ENCODE results near the gene GAP43. TPM values are rescaled to one million over a fixed set of nuclear protein-coding genes. Genes with fewer than 3 reads are reported as not detected.

Gene GAP43
- total and polyA plus RNA-seq, 2 donors (not counting 1 experiment from before 2014, with no cell fraction given) = 0.17 to 2.1 TPM

DNA sequence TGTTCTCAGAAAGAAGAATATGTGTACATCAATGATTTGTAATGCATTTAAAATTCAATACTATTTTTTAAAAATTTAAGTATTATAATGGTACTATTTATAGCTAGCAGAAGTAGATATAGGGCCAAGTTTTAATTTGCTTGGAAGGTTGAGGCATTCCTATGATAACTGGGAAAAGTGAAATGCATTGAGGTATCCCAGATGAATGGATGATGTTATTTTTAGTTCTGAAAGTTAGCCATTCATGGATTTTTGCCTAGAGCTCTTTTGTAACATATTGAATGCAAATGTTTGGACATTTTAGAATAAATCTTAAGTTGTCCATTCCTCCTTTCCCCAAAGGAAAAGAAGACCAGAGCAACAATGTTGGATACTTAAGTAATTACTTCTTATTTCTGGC lies 47.6 kb downstream of the GAP43 start:
- no peaks in the 10 kb centered on the region for H3K4me1 ChIP-seq (ENCODE audit: control insufficient read depth, extremely low read depth, insufficient read depth, low read length)
- no peak overlapping the region for H3K4me3 ChIP-seq (replicated peaks in 1 of 4; ENCODE audit: control extremely low read depth in 1 of 4, insufficient read depth in 1 of 4, low read depth in 3 of 4, low read length in 4 of 4)
- H3K4me2 ChIP-seq (ENCODE audit: extremely low read depth, insufficient read depth, low read length) = no peak overlapping the region
- H4K20me1 ChIP-seq (ENCODE audit: control insufficient read depth, extremely low read depth, insufficient read depth, low read length) = no peaks in the 10 kb centered on the region
- H3K9me3 ChIP-seq (ENCODE audit: control insufficient read depth, insufficient read depth, low read depth, low read length) = no peaks in the 10 kb centered on the region
- TF ChIP-seq EZH2 (IDR thresholded peaks at IDR 0.05; ENCODE audit: low read length, missing control alignments) = no peak
- TF ChIP-seq, protein P1, sequence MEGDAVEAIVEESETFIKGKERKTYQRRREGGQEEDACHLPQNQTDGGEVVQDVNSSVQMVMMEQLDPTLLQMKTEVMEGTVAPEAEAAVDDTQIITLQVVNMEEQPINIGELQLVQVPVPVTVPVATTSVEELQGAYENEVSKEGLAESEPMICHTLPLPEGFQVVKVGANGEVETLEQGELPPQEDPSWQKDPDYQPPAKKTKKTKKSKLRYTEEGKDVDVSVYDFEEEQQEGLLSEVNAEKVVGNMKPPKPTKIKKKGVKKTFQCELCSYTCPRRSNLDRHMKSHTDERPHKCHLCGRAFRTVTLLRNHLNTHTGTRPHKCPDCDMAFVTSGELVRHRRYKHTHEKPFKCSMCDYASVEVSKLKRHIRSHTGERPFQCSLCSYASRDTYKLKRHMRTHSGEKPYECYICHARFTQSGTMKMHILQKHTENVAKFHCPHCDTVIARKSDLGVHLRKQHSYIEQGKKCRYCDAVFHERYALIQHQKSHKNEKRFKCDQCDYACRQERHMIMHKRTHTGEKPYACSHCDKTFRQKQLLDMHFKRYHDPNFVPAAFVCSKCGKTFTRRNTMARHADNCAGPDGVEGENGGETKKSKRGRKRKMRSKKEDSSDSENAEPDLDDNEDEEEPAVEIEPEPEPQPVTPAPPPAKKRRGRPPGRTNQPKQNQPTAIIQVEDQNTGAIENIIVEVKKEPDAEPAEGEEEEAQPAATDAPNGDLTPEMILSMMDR (conservative IDR thresholded peaks at IDR 0.05 in 1 of 2, IDR thresholded peaks at IDR 0.05 in 1 of 2; ENCODE audit: low read depth in 1 of 2, low read length in 2 of 2) = no peak
- no peak overlapping the region for H3K27ac ChIP-seq (ENCODE audit: insufficient read depth, low read length)
- H3K27me3 ChIP-seq (ENCODE audit: control insufficient read depth, insufficient read depth, low read length) = no peaks in the 10 kb centered on the region
- no peaks in the 10 kb centered on the region for H3K79me2 ChIP-seq (ENCODE audit: control insufficient read depth, insufficient read depth, low read length)
- no peaks in the 10 kb centered on the region for H3K36me3 ChIP-seq (ENCODE audit: control insufficient read depth, insufficient read depth, low read length)
- no peak overlapping the region for H2AFZ ChIP-seq (ENCODE audit: low read length)
- no peak overlapping the region for H3K9ac ChIP-seq (ENCODE audit: insufficient read depth, low read length)
- peak in 1 of 2 donors; percentile 56 for DNase-seq (ENCODE audit: low read depth in 2 of 2)

DNA sequence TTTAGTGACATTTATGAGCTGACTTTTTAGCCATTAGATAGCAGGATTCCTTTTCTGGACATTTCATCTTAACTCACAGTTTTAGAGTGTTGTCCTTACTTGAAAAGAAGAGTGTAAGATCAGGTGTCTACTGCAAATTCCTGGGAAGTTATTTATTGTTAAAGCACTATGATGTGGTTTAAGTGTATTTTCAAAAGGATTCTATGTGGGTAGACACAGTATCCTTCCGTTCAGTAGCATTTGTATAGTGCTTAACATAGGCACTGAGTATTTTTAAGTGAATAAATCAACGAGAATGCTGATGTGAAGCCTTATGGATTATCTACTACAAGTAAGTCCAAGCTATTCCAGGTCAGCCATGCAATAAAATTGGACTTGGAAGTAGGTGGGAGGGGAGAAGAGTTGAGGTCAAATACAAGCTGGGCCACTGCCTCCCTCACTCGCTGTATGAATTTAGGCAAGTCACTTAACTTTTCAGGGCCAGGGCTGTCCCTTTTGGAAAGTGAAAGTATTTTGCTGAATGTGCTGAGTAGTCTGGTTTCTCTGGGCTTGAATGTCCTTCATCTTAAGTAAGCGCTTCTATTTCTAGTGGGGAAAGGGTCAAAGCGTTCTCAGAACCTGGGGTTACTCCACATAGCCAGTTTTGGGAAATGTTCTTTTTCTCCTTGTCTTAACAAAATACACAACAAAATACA lies 48.6 kb downstream of the GAP43 start:
- no peaks in the 10 kb centered on the region for H3K36me3 ChIP-seq (ENCODE audit: control insufficient read depth, insufficient read depth, low read length)
- no peaks in the 10 kb centered on the region for H4K20me1 ChIP-seq (ENCODE audit: control insufficient read depth, extremely low read depth, insufficient read depth, low read length)
- H3K4me1 ChIP-seq (ENCODE audit: control insufficient read depth, extremely low read depth, insufficient read depth, low read length) = no peaks in the 10 kb centered on the region
- H3K4me2 ChIP-seq (ENCODE audit: extremely low read depth, insufficient read depth, low read length) = no peak overlapping the region
- DNase-seq (ENCODE audit: low read depth in 2 of 2) = peak; percentile 43 to 50
- H3K27ac ChIP-seq (ENCODE audit: insufficient read depth, low read length) = no peak overlapping the region
- TF ChIP-seq, protein P1 (conservative IDR thresholded peaks at IDR 0.05 in 1 of 2, IDR thresholded peaks at IDR 0.05 in 1 of 2; ENCODE audit: low read depth in 1 of 2, low read length in 2 of 2) = no peak
- TF ChIP-seq EZH2 (IDR thresholded peaks at IDR 0.05; ENCODE audit: low read length, missing control alignments) = no peak
- H3K9ac ChIP-seq (ENCODE audit: insufficient read depth, low read length) = no peak overlapping the region
- H2AFZ ChIP-seq (ENCODE audit: low read length) = no peak overlapping the region
- H3K9me3 ChIP-seq (ENCODE audit: control insufficient read depth, insufficient read depth, low read depth, low read length) = no peaks in the 10 kb centered on the region
- no peaks in the 10 kb centered on the region for H3K27me3 ChIP-seq (ENCODE audit: control insufficient read depth, insufficient read depth, low read length)
- H3K79me2 ChIP-seq (ENCODE audit: control insufficient read depth, insufficient read depth, low read length) = no peaks in the 10 kb centered on the region
- H3K4me3 ChIP-seq (replicated peaks in 1 of 4; ENCODE audit: control extremely low read depth in 1 of 4, insufficient read depth in 1 of 4, low read depth in 3 of 4, low read length in 4 of 4) = no peak overlapping the region

DNA sequence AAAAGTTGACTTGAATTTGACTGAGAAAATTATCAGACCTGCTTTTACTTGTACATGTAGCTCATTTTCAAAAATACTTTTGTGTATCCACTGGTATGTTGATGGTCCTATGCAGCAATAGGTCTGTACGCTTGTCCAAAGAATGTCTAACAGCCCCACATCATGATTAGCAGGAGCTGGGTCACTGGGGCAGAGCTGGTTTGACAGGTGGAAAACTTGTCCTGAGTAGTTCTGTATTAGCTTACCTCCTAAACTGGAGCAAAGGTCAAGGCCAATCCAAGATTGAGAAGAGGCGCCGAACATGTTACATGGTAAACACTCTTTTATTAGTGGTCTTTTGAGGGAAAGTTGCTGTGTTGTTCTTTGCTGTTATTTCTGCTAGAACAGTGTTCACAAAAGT lies 50.6 kb downstream of the GAP43 start:
- no peak overlapping the region for H3K4me3 ChIP-seq (replicated peaks in 1 of 4; ENCODE audit: control extremely low read depth in 1 of 4, insufficient read depth in 1 of 4, low read depth in 3 of 4, low read length in 4 of 4)
- H3K4me2 ChIP-seq (ENCODE audit: extremely low read depth, insufficient read depth, low read length) = no peak overlapping the region
- H3K79me2 ChIP-seq (ENCODE audit: control insufficient read depth, insufficient read depth, low read length) = no peaks in the 10 kb centered on the region
- H2AFZ ChIP-seq (ENCODE audit: low read length) = no peak overlapping the region
- no peaks in the 10 kb centered on the region for H4K20me1 ChIP-seq (ENCODE audit: control insufficient read depth, extremely low read depth, insufficient read depth, low read length)
- H3K9ac ChIP-seq (ENCODE audit: insufficient read depth, low read length) = no peak overlapping the region
- H3K27me3 ChIP-seq (ENCODE audit: control insufficient read depth, insufficient read depth, low read length) = no peaks in the 10 kb centered on the region
- H3K27ac ChIP-seq (ENCODE audit: insufficient read depth, low read length) = no peak overlapping the region
- H3K4me1 ChIP-seq (ENCODE audit: control insufficient read depth, extremely low read depth, insufficient read depth, low read length) = no peaks in the 10 kb centered on the region
- TF ChIP-seq, protein P1 (conservative IDR thresholded peaks at IDR 0.05 in 1 of 2, IDR thresholded peaks at IDR 0.05 in 1 of 2; ENCODE audit: low read depth in 1 of 2, low read length in 2 of 2) = no peak
- TF ChIP-seq EZH2 (IDR thresholded peaks at IDR 0.05; ENCODE audit: low read length, missing control alignments) = no peak
- no peak for DNase-seq (ENCODE audit: low read depth in 2 of 2)
- H3K9me3 ChIP-seq (ENCODE audit: control insufficient read depth, insufficient read depth, low read depth, low read length) = no peaks in the 10 kb centered on the region
- H3K36me3 ChIP-seq (ENCODE audit: control insufficient read depth, insufficient read depth, low read length) = no peaks in the 10 kb centered on the region

Measured in fibroblast of lung (primary cell).